GM21529 (cell line): ENCODE data around the gene C4A.
"Not testable (repeated sequence)": the region's sequence is repeated elsewhere in the genome, so short reads cannot be mapped to it uniquely, and the experiment has no call there.

Source experiments
- ATAC-seq: cut with Tn5 transposase; IDR thresholded peaks from one replicate; pipeline ENCODE4 v1.9.1; 2021; ENCODE audit not compliant: unreplicated experiment

C4A gene

GRCh38 chr6:32022100-32022499, 40.2 kb downstream of the C4A start:
- ATAC-seq = not testable (repeated sequence)

DNA sequence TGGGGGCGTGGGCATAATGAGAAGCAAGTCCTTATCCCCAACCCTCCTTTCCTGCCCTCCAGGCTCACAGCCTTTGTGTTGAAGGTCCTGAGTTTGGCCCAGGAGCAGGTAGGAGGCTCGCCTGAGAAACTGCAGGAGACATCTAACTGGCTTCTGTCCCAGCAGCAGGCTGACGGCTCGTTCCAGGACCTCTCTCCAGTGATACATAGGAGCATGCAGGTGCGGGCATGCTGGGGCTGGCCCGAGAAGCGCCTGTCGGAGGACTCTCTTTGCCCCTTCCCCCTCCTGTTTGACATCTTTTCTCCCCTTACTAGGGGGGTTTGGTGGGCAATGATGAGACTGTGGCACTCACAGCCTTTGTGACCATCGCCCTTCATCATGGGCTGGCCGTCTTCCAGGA, 46.8 kb downstream of the C4A start:
- not testable (repeated sequence) for ATAC-seq

DNA sequence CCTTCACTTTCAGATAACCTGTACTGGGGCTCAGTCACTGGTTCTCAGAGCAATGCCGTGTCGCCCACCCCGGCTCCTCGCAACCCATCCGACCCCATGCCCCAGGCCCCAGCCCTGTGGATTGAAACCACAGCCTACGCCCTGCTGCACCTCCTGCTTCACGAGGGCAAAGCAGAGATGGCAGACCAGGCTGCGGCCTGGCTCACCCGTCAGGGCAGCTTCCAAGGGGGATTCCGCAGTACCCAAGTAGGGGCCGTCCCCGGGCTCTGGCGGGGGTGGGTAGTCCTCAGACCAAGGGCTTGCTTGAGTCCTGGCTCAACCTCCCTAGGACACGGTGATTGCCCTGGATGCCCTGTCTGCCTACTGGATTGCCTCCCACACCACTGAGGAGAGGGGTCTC, 47.7 kb downstream of the C4A start:
- not testable (repeated sequence) for ATAC-seq

- not testable (repeated sequence) for ATAC-seq
These were observed 53.6 kb downstream of the C4A start for GRCh38 chr6:32035283-32036013.

DNA sequence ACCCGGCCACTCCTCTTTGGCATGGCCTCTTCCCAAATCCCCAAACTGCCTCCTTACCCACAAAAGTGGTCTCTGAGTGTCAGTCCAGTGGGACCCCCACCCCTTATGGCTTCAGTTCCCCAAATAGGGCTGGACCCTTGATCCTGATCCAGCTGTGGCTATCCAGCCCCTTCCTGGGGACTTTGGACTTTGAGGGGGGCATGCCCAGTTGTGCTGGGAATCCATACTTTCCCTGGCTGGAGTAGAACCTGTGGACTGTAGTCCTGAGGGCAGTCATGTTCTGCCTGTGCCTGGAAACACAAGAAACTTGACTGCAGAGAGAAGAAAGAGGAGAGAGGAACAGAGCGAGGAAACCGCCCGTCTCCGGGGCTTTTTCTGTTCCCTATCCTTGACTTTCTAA, 55.3 kb downstream of the C4A start:
- ATAC-seq = not testable (repeated sequence)

DNA sequence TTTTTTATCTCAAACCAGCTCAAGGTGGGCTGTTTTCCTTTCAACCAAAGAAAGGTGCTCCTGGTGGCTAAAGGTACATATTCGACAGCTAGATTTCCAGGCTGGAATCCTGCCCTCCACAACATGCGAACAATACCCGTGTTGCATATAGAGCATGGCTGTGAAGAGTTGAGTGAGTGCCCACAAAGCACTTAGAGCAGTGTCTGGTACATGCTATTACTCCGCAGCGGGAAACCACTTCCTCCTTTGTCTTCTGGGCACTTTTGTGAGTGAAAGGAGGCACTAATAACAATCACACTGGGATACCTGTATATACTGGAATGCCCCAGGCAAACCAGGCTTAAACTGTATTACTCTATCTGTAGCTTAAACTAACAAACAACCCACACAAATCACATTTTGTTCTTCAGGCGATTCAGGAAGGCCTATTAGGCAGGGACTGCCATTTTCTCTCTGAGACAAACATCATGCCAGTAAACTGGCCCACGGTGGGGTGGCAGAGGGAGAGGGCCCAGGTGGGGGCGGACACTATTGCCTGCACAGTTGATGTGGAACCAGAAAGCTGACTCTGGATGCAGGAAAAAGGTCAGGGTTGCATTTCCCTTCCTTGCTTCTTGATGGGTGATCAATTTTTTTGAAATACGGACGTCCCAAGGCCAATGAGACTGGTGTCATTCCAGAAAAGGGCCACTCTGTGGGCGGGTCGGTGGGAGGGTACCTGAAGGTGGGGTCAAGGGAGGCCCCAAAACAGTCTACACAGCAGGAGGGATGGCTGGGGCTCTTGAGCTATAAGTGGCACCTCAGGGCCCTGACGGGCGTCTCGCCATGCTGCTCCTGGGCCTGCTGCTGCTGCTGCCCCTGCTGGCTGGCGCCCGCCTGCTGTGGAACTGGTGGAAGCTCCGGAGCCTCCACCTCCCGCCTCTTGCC, 56.0 kb downstream of the C4A start, which contains the start of gene CYP21A2:
Gene CYP21A2, plus strand, starts transcription at position 818 of the 927 bp plus-strand sequence. Its CDS starts 8 bp downstream, at position 826.
- ATAC-seq = not testable (repeated sequence)

- ATAC-seq = not testable (repeated sequence)
These were observed 57.0 kb downstream of the C4A start for GRCh38 chr6:32038878-32039277.

DNA sequence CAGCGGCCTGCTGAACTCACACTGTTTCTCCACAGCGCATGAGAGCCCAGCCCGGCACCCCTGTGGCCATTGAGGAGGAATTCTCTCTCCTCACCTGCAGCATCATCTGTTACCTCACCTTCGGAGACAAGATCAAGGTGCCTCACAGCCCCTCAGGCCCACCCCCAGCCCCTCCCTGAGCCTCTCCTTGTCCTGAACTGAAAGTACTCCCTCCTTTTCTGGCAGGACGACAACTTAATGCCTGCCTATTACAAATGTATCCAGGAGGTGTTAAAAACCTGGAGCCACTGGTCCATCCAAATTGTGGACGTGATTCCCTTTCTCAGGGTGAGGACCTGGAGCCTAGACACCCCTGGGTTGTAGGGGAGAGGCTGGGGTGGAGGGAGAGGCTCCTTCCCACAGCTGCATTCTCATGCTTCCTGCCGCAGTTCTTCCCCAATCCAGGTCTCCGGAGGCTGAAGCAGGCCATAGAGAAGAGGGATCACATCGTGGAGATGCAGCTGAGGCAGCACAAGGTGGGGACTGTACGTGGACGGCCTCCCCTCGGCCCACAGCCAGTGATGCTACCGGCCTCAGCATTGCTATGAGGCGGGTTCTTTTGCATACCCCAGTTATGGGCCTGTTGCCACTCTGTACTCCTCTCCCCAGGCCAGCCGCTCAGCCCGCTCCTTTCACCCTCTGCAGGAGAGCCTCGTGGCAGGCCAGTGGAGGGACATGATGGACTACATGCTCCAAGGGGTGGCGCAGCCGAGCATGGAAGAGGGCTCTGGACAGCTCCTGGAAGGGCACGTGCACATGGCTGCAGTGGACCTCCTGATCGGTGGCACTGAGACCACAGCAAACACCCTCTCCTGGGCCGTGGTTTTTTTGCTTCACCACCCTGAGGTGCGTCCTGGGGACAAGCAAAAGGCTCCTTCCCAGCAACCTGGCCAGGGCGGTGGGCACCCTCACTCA, 57.7 kb downstream of the C4A start:
- not testable (repeated sequence) for ATAC-seq

DNA sequence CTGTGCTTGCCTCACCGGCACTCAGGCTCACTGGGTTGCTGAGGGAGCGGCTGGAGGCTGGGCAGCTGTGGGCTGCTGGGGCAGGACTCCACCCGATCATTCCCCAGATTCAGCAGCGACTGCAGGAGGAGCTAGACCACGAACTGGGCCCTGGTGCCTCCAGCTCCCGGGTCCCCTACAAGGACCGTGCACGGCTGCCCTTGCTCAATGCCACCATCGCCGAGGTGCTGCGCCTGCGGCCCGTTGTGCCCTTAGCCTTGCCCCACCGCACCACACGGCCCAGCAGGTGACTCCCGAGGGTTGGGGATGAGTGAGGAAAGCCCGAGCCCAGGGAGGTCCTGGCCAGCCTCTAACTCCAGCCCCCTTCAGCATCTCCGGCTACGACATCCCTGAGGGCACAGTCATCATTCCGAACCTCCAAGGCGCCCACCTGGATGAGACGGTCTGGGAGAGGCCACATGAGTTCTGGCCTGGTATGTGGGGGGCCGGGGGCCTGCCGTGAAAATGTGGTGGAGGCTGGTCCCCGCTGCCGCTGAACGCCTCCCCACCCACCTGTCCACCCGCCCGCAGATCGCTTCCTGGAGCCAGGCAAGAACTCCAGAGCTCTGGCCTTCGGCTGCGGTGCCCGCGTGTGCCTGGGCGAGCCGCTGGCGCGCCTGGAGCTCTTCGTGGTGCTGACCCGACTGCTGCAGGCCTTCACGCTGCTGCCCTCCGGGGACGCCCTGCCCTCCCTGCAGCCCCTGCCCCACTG, 58.6 kb downstream of the C4A start:
- not testable (repeated sequence) for ATAC-seq

DNA sequence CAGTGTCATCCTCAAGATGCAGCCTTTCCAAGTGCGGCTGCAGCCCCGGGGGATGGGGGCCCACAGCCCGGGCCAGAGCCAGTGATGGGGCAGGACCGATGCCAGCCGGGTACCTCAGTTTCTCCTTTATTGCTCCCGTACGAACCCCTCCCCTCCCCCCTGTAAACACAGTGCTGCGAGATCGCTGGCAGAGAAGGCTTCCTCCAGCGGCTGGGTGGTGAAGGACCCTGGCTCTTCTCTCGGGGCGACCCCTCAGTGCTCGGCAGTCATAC, 59.1 kb downstream of the C4A start:
- not testable (repeated sequence) for ATAC-seq

DNA sequence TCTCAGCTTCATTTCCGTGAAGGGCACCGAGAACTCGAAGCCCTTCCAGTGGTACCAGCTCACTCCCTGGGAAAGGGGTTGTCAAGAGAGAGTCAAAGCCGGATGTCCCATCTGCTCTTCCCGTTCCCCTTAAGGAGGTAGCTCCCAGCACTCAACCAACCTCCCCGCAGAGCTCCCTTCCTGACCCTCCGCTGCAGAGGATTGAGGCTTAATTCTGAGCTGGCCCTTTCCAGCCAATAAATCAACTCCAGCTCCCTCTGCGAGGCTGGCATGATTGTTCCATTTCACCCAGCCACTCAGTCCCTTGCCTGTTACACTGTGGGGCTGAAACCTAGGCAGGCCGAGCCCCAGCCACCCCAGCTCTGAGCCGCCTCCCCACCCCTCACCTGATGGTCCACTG, 59.5 kb downstream of the C4A start:
- ATAC-seq = not testable (repeated sequence)

- ATAC-seq = not testable (repeated sequence)
These were observed 60.4 kb downstream of the C4A start for GRCh38 chr6:32042276-32042675.

- not testable (repeated sequence) for ATAC-seq
These were observed 61.9 kb downstream of the C4A start for GRCh38 chr6:32043589-32044380.

GRCh38 chr6:32044916-32045315, 63.1 kb downstream of the C4A start:
- not testable (repeated sequence) for ATAC-seq

DNA sequence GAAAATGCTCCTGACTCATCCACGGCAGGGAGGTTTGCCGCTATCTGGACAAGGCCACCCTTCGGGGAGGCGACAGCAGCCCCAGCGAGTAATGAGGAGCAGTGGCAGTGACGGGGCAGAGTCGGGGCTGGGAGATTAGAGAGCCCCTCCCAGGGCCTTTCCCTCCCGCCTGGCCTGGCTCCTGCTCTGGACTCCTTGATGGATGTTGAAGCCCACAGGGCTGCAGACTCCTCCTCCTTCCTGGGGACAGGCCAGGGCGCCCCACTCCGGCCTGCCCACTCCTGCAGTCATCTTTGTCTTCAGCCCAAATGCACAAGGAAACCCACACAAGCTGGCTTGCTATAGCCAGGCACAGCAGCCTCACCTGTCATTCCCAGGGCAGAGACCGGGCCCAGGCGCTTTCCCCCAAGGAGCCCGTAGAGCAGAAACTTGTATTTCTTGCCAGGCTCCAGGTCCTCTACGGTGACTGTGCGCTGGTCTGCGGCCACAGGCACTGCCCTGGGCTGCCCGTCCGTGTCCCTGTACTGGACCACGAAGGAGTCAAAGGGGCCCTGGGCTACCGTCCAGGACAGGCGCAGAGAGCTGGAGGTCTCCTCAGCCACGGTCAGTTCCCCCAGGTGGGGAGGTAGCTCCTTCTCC, 64.1 kb downstream of the C4A start:
- ATAC-seq = no peak

- ATAC-seq = no peak
These were observed 64.7 kb downstream of the C4A start for GRCh38 chr6:32046450-32047083.

DNA sequence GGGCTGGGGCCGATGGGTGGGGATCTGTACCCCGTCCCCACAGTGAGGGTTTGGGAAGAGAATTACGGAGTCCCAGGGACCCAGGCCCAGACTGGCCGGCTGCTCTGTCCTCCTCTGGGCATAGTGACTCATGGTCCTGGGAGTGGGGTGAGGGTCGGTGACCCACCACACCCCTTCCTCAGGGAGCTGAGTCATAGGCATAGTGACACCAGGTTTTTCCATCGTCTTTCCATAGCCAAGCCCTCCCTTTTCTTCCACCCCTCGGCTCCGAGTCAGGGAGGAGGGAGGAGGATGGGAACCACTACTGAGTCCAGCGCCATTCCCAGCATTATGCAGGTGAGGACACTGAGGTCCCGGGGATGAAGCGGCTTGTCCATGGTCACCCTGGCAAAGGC, 65.2 kb downstream of the C4A start:
- no peak for ATAC-seq

DNA sequence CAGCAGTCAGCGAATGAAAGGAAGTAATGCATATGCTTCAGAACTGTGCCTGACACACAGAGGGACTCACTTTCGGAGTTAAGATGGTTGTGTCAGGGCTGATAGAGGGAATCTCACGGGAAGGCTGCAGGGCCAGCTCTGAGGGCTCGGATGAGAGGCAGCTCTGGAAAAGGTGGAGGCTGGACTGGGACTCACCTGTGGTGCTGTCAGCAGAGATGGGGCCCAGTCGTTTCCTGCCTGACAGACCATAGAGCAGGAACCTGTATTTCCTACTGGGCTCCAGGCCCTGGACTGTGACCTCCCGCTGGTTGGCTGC, 65.6 kb downstream of the C4A start:
- no peak for ATAC-seq
